Mesenchymal stem cell (in vitro differentiated cells and primary cell): ENCODE results near the gene STYXL2.

Experiments
- DNase-seq: peaks from one replicate; pipeline ENCODE4 v3.0.0-alpha.2; 2013
- H2AFZ ChIP-seq: one replicate; pipeline ENCODE4 v1.6.1; 2013; ENCODE audit warnings: low read depth, mild to moderate bottlenecking, control low read depth, inconsistent platforms, low read length, moderate library complexity
- H2AK5ac ChIP-seq: 2 replicates; pipeline ENCODE4 v1.6.1; 2013; ENCODE audit warnings: low read length, moderate library complexity, mild to moderate bottlenecking, inconsistent platforms; ENCODE audit not compliant: severe bottlenecking
- H2BK120ac ChIP-seq: one replicate; pipeline ENCODE4 v1.6.1; 2013; ENCODE audit warnings: low read depth, mild to moderate bottlenecking, inconsistent platforms, low read length, moderate library complexity
- H2BK12ac ChIP-seq, 2 experiments: one replicate each; pipeline ENCODE4 v1.6.1; 2013; ENCODE audit warnings: inconsistent platforms in 2 of 2, low read length in 2 of 2, mild to moderate bottlenecking in 2 of 2, moderate library complexity in 2 of 2, control low read depth in 1 of 2
- H2BK15ac ChIP-seq: one replicate; pipeline ENCODE4 v1.6.1; 2013; ENCODE audit warnings: mild to moderate bottlenecking, low read depth, inconsistent platforms; ENCODE audit not compliant: poor library complexity, severe bottlenecking
- H2BK5ac ChIP-seq: 2 replicates; pipeline ENCODE4 v1.6.1; 2013; ENCODE audit warnings: low read depth, mild to moderate bottlenecking, low read length, control low read depth, inconsistent platforms; ENCODE audit not compliant: poor library complexity, severe bottlenecking
- H3K14ac ChIP-seq, 2 experiments: one replicate each; pipeline ENCODE4 v1.6.1; 2013; ENCODE audit warnings: inconsistent platforms in 2 of 2, low read length in 2 of 2, control low read depth in 1 of 2, mild to moderate bottlenecking in 1 of 2, moderate library complexity in 1 of 2
- H3K18ac ChIP-seq, 2 experiments: one replicate each; pipeline ENCODE4 v1.6.1; 2013; ENCODE audit warnings: inconsistent platforms in 2 of 2, low read length in 2 of 2, control low read depth in 1 of 2, low read depth in 1 of 2, mild to moderate bottlenecking in 1 of 2
- H3K23ac ChIP-seq, 2 experiments: one replicate each; pipeline ENCODE4 v1.6.1; 2013; ENCODE audit warnings: inconsistent platforms in 2 of 2, low read length in 2 of 2, mild to moderate bottlenecking in 2 of 2, moderate library complexity in 2 of 2, control low read depth in 1 of 2
- H3K27ac ChIP-seq: 2 replicates; pipeline ENCODE4 v1.5.1; 2013; ENCODE audit warnings: mild to moderate bottlenecking, moderate library complexity, low read length, control low read depth, inconsistent platforms; ENCODE audit not compliant: poor library complexity, severe bottlenecking
- H3K27me3 ChIP-seq, 2 experiments: 2 replicates each; pipeline versions ENCODE4 v1.6.1 to v1.7.0; 2013; ENCODE audit warnings: low read length in 2 of 2, mild to moderate bottlenecking in 2 of 2, moderate library complexity in 2 of 2, control low read depth in 1 of 2, inconsistent platforms in 1 of 2; ENCODE audit not compliant: control insufficient read depth in 1 of 2, insufficient read depth in 1 of 2
- H3K36me3 ChIP-seq, 2 experiments: 2 replicates each; pipeline versions ENCODE4 v1.6.1 to v1.7.0; 2013; ENCODE audit warnings: low read length in 2 of 2, control low read depth in 1 of 2, inconsistent platforms in 1 of 2, low read depth in 1 of 2, mild to moderate bottlenecking in 1 of 2; ENCODE audit not compliant: insufficient read depth in 2 of 2, control insufficient read depth in 1 of 2
- H3K4ac ChIP-seq, 2 experiments: one replicate each; pipeline ENCODE4 v1.6.1; 2013; ENCODE audit warnings: inconsistent platforms in 2 of 2, low read length in 2 of 2, mild to moderate bottlenecking in 2 of 2, moderate library complexity in 2 of 2, control low read depth in 1 of 2, low read depth in 1 of 2
- H3K4me1 ChIP-seq: 2 replicates; pipeline ENCODE4 v1.6.1; 2013; ENCODE audit warnings: low read depth, low read length, control low read depth; ENCODE audit not compliant: control insufficient read depth, insufficient read depth
- H3K4me2 ChIP-seq: 2 replicates; pipeline ENCODE4 v1.6.1; 2013; ENCODE audit warnings: low read length, mild to moderate bottlenecking, inconsistent platforms; ENCODE audit not compliant: poor library complexity, severe bottlenecking
- H3K4me3 ChIP-seq, 2 experiments: 2 replicates each; pipeline versions ENCODE4 v1.5.1 to v1.7.0; 2013; ENCODE audit warnings: low read length in 2 of 2, mild to moderate bottlenecking in 2 of 2, control low read depth in 1 of 2, low read depth in 1 of 2; ENCODE audit not compliant: insufficient read depth in 1 of 2
- H3K79me1 ChIP-seq: replicated peaks from 2 replicates; pipeline ENCODE4 v1.6.1; 2013; ENCODE audit warnings: mild to moderate bottlenecking, control low read depth, low read length, inconsistent platforms; ENCODE audit not compliant: poor library complexity, severe bottlenecking
- H3K9ac ChIP-seq: 2 replicates; pipeline ENCODE4 v1.7.0; 2013; ENCODE audit warnings: mild to moderate bottlenecking, low read length, moderate library complexity
- H3K9me3 ChIP-seq: 2 replicates; pipeline ENCODE4 v1.7.0; 2013; ENCODE audit warnings: mild to moderate bottlenecking, low read length; ENCODE audit not compliant: control insufficient read depth
- H4K8ac ChIP-seq: one replicate; pipeline ENCODE4 v1.6.1; 2013; ENCODE audit warnings: inconsistent platforms, mild to moderate bottlenecking, low read length, moderate library complexity
- H4K91ac ChIP-seq: one replicate; pipeline ENCODE4 v1.6.1; 2013; ENCODE audit warnings: mild to moderate bottlenecking, low read length, inconsistent platforms
- WGBS: methylation state at CpG from one replicate; pipeline ENCODE4 v1.1.7; 2013; ENCODE audit warnings: mixed read lengths; 5-methylcytosine and 5-hydroxymethylcytosine counted together

STYXL2 gene

DNA sequence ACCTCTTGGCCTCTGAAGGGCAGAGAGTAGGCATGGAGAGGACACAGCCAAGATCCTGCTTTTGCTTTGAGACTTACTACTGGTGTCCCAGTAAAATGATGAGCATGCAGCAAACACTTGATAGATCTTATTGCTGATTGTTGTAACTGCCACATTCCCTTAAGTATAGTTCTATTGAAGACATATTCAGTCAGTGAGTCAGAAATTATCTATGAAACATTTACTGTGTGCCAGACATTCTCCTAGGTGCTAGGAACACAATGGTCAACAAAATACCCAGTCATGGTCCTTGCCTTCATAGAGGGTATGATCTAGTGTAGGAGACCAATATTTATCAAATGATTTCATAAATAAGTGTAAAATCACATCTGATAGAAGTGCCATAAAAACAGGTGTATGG is 13.6 kb downstream of the STYXL2 start:
- H3K4me1 ChIP-seq, result peaks cover 7% of the 10 kb centered on the region
- H2BK15ac ChIP-seq, result no peak overlapping the region
- H3K9me3 ChIP-seq, result no peaks in the 10 kb centered on the region
- H4K8ac ChIP-seq, result no peak overlapping the region
- H3K4ac ChIP-seq, result no peak overlapping the region
- H3K23ac ChIP-seq, result no peak overlapping the region
- H2BK5ac ChIP-seq, result no peak overlapping the region
- H3K4me2 ChIP-seq, result no peak overlapping the region
- H3K27ac ChIP-seq, result no peak overlapping the region
- no peak overlapping the region for H4K91ac ChIP-seq
- no peaks in the 10 kb centered on the region for H3K79me1 ChIP-seq
- no peak overlapping the region for H3K18ac ChIP-seq
- no peak overlapping the region for H2BK120ac ChIP-seq
- no peak overlapping the region for H3K9ac ChIP-seq
- peak; percentile 24 for DNase-seq
- peaks cover 0 to 36% of the 10 kb centered on the region in 2 experiments for H3K27me3 ChIP-seq
- H2AFZ ChIP-seq, result no peak overlapping the region
- no peak overlapping the region for H3K4me3 ChIP-seq
- no peak overlapping the region for H3K14ac ChIP-seq
- H2AK5ac ChIP-seq, result no peak overlapping the region
- H2BK12ac ChIP-seq, result no peak overlapping the region
- no peaks in the 10 kb centered on the region for H3K36me3 ChIP-seq

DNA sequence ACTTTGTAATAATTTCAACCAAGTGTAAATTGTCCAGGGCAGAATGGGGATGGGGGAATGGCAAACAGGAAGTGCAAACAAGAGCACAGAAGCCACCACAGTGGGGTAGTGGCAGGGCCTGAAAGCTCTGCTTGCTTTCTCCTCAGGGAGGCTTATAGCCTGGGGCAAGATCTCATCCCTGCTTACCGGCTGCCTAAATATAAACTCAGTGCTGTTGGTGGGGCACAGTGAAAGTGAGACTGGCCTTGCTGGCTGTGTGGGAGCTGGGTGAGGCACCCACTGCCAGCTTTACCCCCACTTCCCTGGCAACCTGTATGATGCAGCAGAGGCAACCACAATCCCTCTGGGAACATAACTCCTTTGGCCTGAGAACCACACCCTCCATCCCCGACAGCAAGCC is 15.2 kb downstream of the STYXL2 start:
- no peak overlapping the region for H3K27ac ChIP-seq
- no peak overlapping the region for H2AFZ ChIP-seq
- H2BK120ac ChIP-seq, result no peak overlapping the region
- H3K18ac ChIP-seq, result no peak overlapping the region
- no peak overlapping the region for H3K4ac ChIP-seq
- H2BK12ac ChIP-seq, result no peak overlapping the region
- H3K23ac ChIP-seq, result no peak overlapping the region
- H4K91ac ChIP-seq, result no peak overlapping the region
- no peak for DNase-seq
- no peaks in the 10 kb centered on the region for H3K79me1 ChIP-seq
- H3K36me3 ChIP-seq, result no peaks in the 10 kb centered on the region
- no peak overlapping the region for H3K4me3 ChIP-seq
- no peak overlapping the region for H3K4me2 ChIP-seq
- no peak overlapping the region for H2BK15ac ChIP-seq
- H3K9me3 ChIP-seq, result no peaks in the 10 kb centered on the region
- H3K9ac ChIP-seq, result no peak overlapping the region
- peaks cover 2% of the 10 kb centered on the region for H3K4me1 ChIP-seq
- H2AK5ac ChIP-seq, result no peak overlapping the region
- H4K8ac ChIP-seq, result peak overlapping the region; percentile 27
- no peak overlapping the region for H3K14ac ChIP-seq
- peaks cover 0 to 34% of the 10 kb centered on the region in 2 experiments for H3K27me3 ChIP-seq
- H2BK5ac ChIP-seq, result no peak overlapping the region
- 80% methylated on average over 2 of the region's 2 CpGs for WGBS

DNA sequence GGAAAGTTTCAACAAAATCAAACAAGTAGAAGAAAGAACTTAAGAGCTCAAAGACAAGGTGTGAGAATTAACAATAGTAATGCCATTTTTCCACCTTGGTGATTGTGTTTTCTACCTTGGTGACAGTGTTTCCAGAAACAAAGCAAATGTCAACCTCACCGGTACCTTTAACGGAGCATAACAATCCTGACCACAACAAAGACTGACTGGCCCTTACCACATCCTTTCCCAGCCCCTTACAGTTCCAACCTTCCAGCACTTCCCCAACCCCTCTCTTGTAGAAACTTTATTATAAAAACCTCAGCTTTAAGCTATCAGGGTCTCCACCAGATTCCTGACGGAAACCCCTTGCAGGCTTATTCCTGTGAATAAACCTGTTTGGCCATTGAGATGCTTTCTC is 16.7 kb downstream of the STYXL2 start:
- Histone ChIP-seq H2BK120ac (no peak overlapping the region), H3K4me3 (no peak overlapping the region), H3K9ac (no peak overlapping the region), H2BK5ac (no peak overlapping the region), H3K36me3 (no peaks in the 10 kb centered on the region), H2AK5ac (no peak overlapping the region), H3K27me3 (peaks cover 5 to 29% of the 10 kb centered on the region in 2 experiments), H2BK12ac (no peak overlapping the region), H3K27ac (no peak overlapping the region), H3K23ac (no peak overlapping the region), H2AFZ (no peak overlapping the region), H3K4me2 (no peak overlapping the region), H4K8ac (no peak overlapping the region), H3K79me1 (no peaks in the 10 kb centered on the region), H3K4me1 (peaks cover 2% of the 10 kb centered on the region), H3K9me3 (no peaks in the 10 kb centered on the region), H4K91ac (no peak overlapping the region), H3K18ac (no peak overlapping the region), H2BK15ac (no peak overlapping the region), H3K14ac (no peak overlapping the region), H3K4ac (no peak overlapping the region)
- 91% methylated on average over 3 of the region's 3 CpGs for WGBS
- DNase-seq, result no peak

DNA sequence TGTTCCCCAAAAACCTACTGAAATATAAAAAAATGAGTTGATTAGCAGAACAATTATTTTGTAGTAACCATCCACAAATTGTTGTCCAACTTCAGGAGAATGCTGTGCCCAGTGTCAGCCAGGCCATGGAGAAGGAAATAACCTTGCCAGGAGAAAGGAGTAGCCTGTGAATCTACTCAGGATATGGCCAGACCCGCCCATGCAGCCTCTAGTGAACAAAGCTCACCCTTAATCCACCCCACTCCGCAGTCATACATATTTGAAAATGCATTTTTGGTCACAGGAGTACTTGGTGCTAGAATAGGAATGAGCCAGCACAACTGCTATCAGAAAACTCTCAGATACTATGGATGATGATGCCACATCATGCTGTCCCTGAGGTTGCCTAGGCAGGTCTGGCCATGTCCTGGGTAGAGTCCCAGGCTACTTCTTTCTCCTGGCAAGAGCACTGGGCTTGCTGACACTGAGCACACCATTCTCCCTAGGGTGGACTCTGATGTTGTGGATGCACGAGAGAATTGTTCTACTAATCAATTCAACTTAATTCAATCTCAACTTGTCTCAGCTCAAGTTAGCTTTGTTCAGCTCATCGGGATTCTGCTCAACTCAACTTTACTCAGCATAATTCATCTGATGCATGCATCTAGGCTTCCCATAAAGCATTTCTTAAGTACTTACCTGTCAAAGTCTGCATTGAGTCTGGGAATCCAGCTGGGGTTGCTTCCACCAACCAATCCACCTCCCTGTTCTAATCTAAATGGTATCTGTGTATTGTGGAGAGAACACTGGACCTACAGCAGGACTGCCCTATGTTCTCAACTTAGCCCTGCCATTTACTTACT is 18.2 kb downstream of the STYXL2 start:
- H2AK5ac ChIP-seq, result no peak overlapping the region
- H3K4me1 ChIP-seq, result peaks cover 2% of the 10 kb centered on the region
- H3K4me2 ChIP-seq, result no peak overlapping the region
- H3K4ac ChIP-seq, result no peak overlapping the region
- H3K79me1 ChIP-seq, result no peaks in the 10 kb centered on the region
- no peak overlapping the region for H4K8ac ChIP-seq
- H2BK15ac ChIP-seq, result no peak overlapping the region
- no peak overlapping the region for H2BK12ac ChIP-seq
- H3K27me3 ChIP-seq, result peaks cover 9 to 26% of the 10 kb centered on the region in 2 experiments
- no peak overlapping the region for H4K91ac ChIP-seq
- H2AFZ ChIP-seq, result no peak overlapping the region
- no peak overlapping the region for H3K23ac ChIP-seq
- H2BK5ac ChIP-seq, result no peak overlapping the region
- no peaks in the 10 kb centered on the region for H3K9me3 ChIP-seq
- WGBS, result 85% methylated on average over 4 of the region's 4 CpGs
- H3K14ac ChIP-seq, result no peak overlapping the region
- H3K9ac ChIP-seq, result no peak overlapping the region
- no peak overlapping the region for H3K18ac ChIP-seq
- DNase-seq, result no peak
- H3K4me3 ChIP-seq, result no peak overlapping the region
- no peak overlapping the region for H2BK120ac ChIP-seq
- no peak overlapping the region for H3K27ac ChIP-seq
- no peaks in the 10 kb centered on the region for H3K36me3 ChIP-seq
